ENCODE data around the gene SH2D3C. TPM values are rescaled to one million over a fixed set of nuclear protein-coding genes. Genes with fewer than 3 reads are reported as not detected.

Gene SH2D3C
- total and polyA plus RNA-seq, 2 donors: 18.2 to 25.1 TPM

DNA sequence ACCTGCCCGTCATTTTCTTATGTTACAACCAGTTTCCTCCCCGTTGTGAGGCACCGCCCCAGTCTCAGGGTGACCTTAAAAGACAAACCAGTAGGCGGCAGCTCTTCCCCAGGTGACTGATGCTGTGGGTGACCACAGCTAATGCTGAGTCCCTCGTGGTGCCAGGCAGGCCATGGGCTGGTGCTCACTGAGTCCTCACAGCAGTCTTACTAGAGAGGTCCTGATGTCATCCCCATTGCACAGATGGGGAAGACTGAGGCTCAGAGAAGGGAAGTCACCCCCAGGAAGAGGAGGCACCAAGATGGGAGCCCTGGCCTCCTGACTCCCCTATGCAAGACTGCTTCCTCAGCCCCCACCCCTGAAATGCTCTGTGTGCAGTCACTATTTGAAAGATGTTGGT is 70.7 kb downstream of the SH2D3C start:
- WGBS: 81% methylated on average over 5 of the region's 5 CpGs
- Histone ChIP-seq H3K27ac (ENCODE audit: low read depth in 1 of 2, low read length in 1 of 2) (no peak overlapping the region), H3K4me3 (ENCODE audit: low read length in 2 of 2) (no peak overlapping the region), H3K4me1 (ENCODE audit: control insufficient read depth in 2 of 2, insufficient read depth in 2 of 2, low read length in 2 of 2) (peaks cover 13 to 44% of the 10 kb centered on the region in 2 donors), H3K9me3 (ENCODE audit: control insufficient read depth in 2 of 2, insufficient read depth in 1 of 2, low read length in 1 of 2) (peaks cover 0 to 4% of the 10 kb centered on the region in 2 donors), H3K36me3 (ENCODE audit: control insufficient read depth in 2 of 2, insufficient read depth in 2 of 2, low read length in 1 of 2) (no peaks in the 10 kb centered on the region), H3K27me3 (ENCODE audit: control insufficient read depth in 2 of 2, insufficient read depth in 1 of 2, low read length in 1 of 2) (no peaks in the 10 kb centered on the region)
- DNase-seq (ENCODE audit: low read depth in 6 of 9, low spot score in 9 of 9): no peak

- no peaks in the 10 kb centered on the region for H3K27me3 ChIP-seq (ENCODE audit: control insufficient read depth in 2 of 2, insufficient read depth in 1 of 2, low read length in 1 of 2)
- H3K4me3 ChIP-seq (ENCODE audit: low read length in 2 of 2): no peak within 1 kb of the TSS
- H3K27ac ChIP-seq (ENCODE audit: low read depth in 1 of 2, low read length in 1 of 2): no peak within 1 kb of the TSS
- no peak for DNase-seq (ENCODE audit: low read depth in 6 of 9, low spot score in 9 of 9)
- 78% methylated on average over 11 of the region's 11 CpGs for WGBS
- no peaks in the 10 kb centered on the region for H3K36me3 ChIP-seq (ENCODE audit: control insufficient read depth in 2 of 2, insufficient read depth in 2 of 2, low read length in 1 of 2)
- peaks cover 13 to 38% of the 10 kb centered on the region in 2 donors for H3K4me1 ChIP-seq (ENCODE audit: control insufficient read depth in 2 of 2, insufficient read depth in 2 of 2, low read length in 2 of 2)
- H3K9me3 ChIP-seq (ENCODE audit: control insufficient read depth in 2 of 2, insufficient read depth in 1 of 2, low read length in 1 of 2): peaks cover 0 to 4% of the 10 kb centered on the region in 2 donors
These were observed 71.6 kb downstream of the SH2D3C start, which contains the start of gene CFAP157 for GRCh38 chr9:127706836-127707241. CFAP157 (plus strand) TSS chr9:127706988; CDS start chr9:127707032, 44 bp downstream.

- Histone ChIP-seq H3K36me3 (ENCODE audit: control insufficient read depth in 2 of 2, insufficient read depth in 2 of 2, low read length in 1 of 2) (no peaks in the 10 kb centered on the region), H3K27ac (ENCODE audit: low read depth in 1 of 2, low read length in 1 of 2) (no peak overlapping the region), H3K9me3 (ENCODE audit: control insufficient read depth in 2 of 2, insufficient read depth in 1 of 2, low read length in 1 of 2) (peaks cover 0 to 4% of the 10 kb centered on the region in 2 donors), H3K27me3 (ENCODE audit: control insufficient read depth in 2 of 2, insufficient read depth in 1 of 2, low read length in 1 of 2) (no peaks in the 10 kb centered on the region), H3K4me1 (ENCODE audit: control insufficient read depth in 2 of 2, insufficient read depth in 2 of 2, low read length in 2 of 2) (peaks cover 3 to 28% of the 10 kb centered on the region in 2 donors), H3K4me3 (ENCODE audit: low read length in 2 of 2) (no peak overlapping the region)
- WGBS: 98% methylated on average over 12 of the region's 12 CpGs
- DNase-seq (ENCODE audit: low read depth in 6 of 9, low spot score in 9 of 9): no peak
These were observed 72.7 kb downstream of the SH2D3C start for GRCh38 chr9:127705577-127706379.

DNA sequence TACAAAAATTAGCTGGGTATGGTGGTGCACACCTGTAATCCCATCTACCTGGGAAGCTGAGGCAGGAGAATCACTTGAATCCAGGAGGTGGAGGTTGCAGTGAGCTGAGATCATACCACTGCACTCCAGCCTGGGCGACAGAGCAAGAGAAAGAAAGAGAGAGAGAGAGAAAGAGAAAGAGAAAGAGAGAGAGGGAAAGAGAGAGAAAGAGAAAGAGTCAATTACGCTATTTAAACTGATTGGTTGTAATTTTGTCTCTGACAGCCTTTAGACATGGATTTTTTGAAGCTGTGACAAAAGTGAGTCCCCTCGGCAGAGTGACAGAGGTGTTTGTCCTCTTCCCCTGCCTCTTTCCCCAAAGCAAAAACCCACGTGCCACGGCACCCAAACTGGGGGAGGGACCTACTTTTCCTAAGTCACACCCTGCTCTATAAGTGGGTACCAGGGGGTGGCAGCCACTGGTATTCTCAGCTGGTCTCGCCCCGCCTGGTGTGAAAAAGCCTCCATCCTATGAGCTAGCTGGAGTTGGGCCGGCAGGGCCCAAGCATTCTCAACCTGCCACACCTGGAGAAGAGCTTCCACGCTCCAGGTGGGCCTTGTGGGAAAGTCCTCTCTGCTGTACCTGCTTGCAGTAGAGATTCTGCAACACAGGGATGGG is 75.0 kb downstream of the SH2D3C start:
- H3K9me3 ChIP-seq (ENCODE audit: control insufficient read depth in 2 of 2, insufficient read depth in 1 of 2, low read length in 1 of 2): no peaks in the 10 kb centered on the region
- H3K27ac ChIP-seq (ENCODE audit: low read depth in 1 of 2, low read length in 1 of 2): no peak overlapping the region
- no peak for DNase-seq (ENCODE audit: low read depth in 6 of 9, low spot score in 9 of 9)
- 90% methylated on average over 9 of the region's 9 CpGs for WGBS
- peaks cover 0 to 7% of the 10 kb centered on the region in 2 donors for H3K27me3 ChIP-seq (ENCODE audit: control insufficient read depth in 2 of 2, insufficient read depth in 1 of 2, low read length in 1 of 2)
- H3K36me3 ChIP-seq (ENCODE audit: control insufficient read depth in 2 of 2, insufficient read depth in 2 of 2, low read length in 1 of 2): no peaks in the 10 kb centered on the region
- H3K4me1 ChIP-seq (ENCODE audit: control insufficient read depth in 2 of 2, insufficient read depth in 2 of 2, low read length in 2 of 2): peaks cover 3 to 38% of the 10 kb centered on the region in 2 donors
- H3K4me3 ChIP-seq (ENCODE audit: low read length in 2 of 2): no peak overlapping the region

DNA sequence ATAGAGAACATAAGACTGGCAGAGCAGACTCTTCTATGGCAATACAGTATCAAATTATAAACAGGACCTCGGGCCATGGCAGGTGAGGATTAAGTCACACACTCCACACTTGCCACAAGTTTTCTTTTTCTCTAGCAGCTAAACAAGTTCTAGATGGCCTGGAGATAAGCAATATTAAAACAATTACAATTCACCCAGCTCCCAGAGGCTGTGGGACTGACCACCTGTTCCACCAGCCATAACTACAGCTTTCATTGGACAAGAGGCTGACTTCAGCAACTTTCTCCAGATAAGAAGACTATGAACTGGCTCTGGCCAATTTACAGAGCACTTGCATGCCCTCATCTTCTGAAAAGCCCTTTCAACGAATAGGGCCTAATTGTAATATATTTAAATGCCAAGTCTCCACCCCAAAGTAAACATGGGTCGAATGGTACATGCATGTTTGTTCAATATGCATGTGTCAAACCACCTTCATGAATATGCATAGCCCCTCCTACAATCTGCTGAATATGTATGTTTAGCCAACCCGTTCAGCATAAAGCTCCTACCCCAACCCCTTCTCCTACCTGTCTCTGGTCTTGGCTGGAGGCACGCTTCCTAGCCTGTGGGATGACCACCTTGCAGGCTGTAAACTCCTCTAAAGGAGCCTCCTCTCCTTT is 77.7 kb downstream of the SH2D3C start:
- H3K27me3 ChIP-seq (ENCODE audit: control insufficient read depth in 2 of 2, insufficient read depth in 1 of 2, low read length in 1 of 2): peaks cover 0 to 7% of the 10 kb centered on the region in 2 donors
- H3K4me3 ChIP-seq (ENCODE audit: low read length in 2 of 2): no peak overlapping the region
- no peaks in the 10 kb centered on the region for H3K36me3 ChIP-seq (ENCODE audit: control insufficient read depth in 2 of 2, insufficient read depth in 2 of 2, low read length in 1 of 2)
- DNase-seq (ENCODE audit: low read depth in 6 of 9, low spot score in 9 of 9): no peak
- 96% methylated on average over 5 of the region's 5 CpGs for WGBS
- no peaks in the 10 kb centered on the region for H3K9me3 ChIP-seq (ENCODE audit: control insufficient read depth in 2 of 2, insufficient read depth in 1 of 2, low read length in 1 of 2)
- H3K27ac ChIP-seq (ENCODE audit: low read depth in 1 of 2, low read length in 1 of 2): no peak overlapping the region
- peaks cover 3 to 26% of the 10 kb centered on the region in 2 donors for H3K4me1 ChIP-seq (ENCODE audit: control insufficient read depth in 2 of 2, insufficient read depth in 2 of 2, low read length in 2 of 2)

DNA sequence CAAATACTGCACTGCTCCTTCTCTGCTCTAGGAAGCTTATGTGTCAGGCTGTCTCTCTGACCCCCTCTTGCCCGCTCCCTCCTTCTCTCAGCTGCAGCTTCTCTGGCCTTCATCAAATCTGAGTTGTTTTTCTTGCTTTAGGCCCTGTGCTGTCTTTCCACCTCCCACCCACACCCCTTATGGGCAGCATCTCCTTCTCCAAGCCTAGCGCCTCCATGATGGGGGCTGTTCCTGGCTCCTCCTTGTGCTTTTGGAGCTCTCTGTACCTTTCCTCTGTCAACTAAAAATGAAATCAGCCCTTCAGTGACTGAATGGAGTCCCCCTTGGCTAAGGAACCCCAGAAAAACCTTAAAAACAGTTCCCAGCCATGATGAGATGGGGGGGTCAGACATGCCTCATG is 78.3 kb downstream of the SH2D3C start:
- no peak overlapping the region for H3K27ac ChIP-seq (ENCODE audit: low read depth in 1 of 2, low read length in 1 of 2)
- WGBS: 97% methylated on average over 2 of the region's 2 CpGs

GRCh38 chr9:127698985-127699670 is 79.3 kb downstream of the SH2D3C start:
- WGBS: 18% methylated on average over 41 of the region's 41 CpGs
- no peaks in the 10 kb centered on the region for H3K36me3 ChIP-seq (ENCODE audit: control insufficient read depth in 2 of 2, insufficient read depth in 2 of 2, low read length in 1 of 2)
- peak overlapping the region; percentile 6 to 71 for H3K27ac ChIP-seq (ENCODE audit: low read depth in 1 of 2, low read length in 1 of 2)
- peaks cover 0 to 7% of the 10 kb centered on the region in 2 donors for H3K27me3 ChIP-seq (ENCODE audit: control insufficient read depth in 2 of 2, insufficient read depth in 1 of 2, low read length in 1 of 2)
- peak; percentile 60 to 93 (median 82) for DNase-seq (ENCODE audit: low read depth in 6 of 9, low spot score in 9 of 9)
- peaks cover 0 to 22% of the 10 kb centered on the region in 2 donors for H3K4me1 ChIP-seq (ENCODE audit: control insufficient read depth in 2 of 2, insufficient read depth in 2 of 2, low read length in 2 of 2)
- peak overlapping the region; percentile 43 to 55 for H3K4me3 ChIP-seq (ENCODE audit: low read length in 2 of 2)
- no peaks in the 10 kb centered on the region for H3K9me3 ChIP-seq (ENCODE audit: control insufficient read depth in 2 of 2, insufficient read depth in 1 of 2, low read length in 1 of 2)

More for the DNA sequence above, 78.3 kb downstream of the SH2D3C start:
- no peaks in the 10 kb centered on the region for H3K9me3 ChIP-seq (ENCODE audit: control insufficient read depth in 2 of 2, insufficient read depth in 1 of 2, low read length in 1 of 2)
- DNase-seq (ENCODE audit: low read depth in 6 of 9, low spot score in 9 of 9): no peak
- no peak overlapping the region for H3K4me3 ChIP-seq (ENCODE audit: low read length in 2 of 2)
- no peaks in the 10 kb centered on the region for H3K36me3 ChIP-seq (ENCODE audit: control insufficient read depth in 2 of 2, insufficient read depth in 2 of 2, low read length in 1 of 2)
- peaks cover 3 to 25% of the 10 kb centered on the region in 2 donors for H3K4me1 ChIP-seq (ENCODE audit: control insufficient read depth in 2 of 2, insufficient read depth in 2 of 2, low read length in 2 of 2)
- H3K27me3 ChIP-seq (ENCODE audit: control insufficient read depth in 2 of 2, insufficient read depth in 1 of 2, low read length in 1 of 2): peaks cover 0 to 7% of the 10 kb centered on the region in 2 donors

GRCh38 chr9:127698386-127698785 is 80.1 kb downstream of the SH2D3C start:
- Histone ChIP-seq H3K36me3 (ENCODE audit: control insufficient read depth in 2 of 2, insufficient read depth in 2 of 2, low read length in 1 of 2) (no peaks in the 10 kb centered on the region), H3K9me3 (ENCODE audit: control insufficient read depth in 2 of 2, insufficient read depth in 1 of 2, low read length in 1 of 2) (no peaks in the 10 kb centered on the region), H3K4me3 (ENCODE audit: low read length in 2 of 2) (no peak overlapping the region), H3K4me1 (ENCODE audit: control insufficient read depth in 2 of 2, insufficient read depth in 2 of 2, low read length in 2 of 2) (peaks cover 0 to 16% of the 10 kb centered on the region in 2 donors), H3K27me3 (ENCODE audit: control insufficient read depth in 2 of 2, insufficient read depth in 1 of 2, low read length in 1 of 2) (peaks cover 0 to 7% of the 10 kb centered on the region in 2 donors), H3K27ac (ENCODE audit: low read depth in 1 of 2, low read length in 1 of 2) (peak overlapping the region in 1 of 2 donors; percentile 2)
- no peak for DNase-seq (ENCODE audit: low read depth in 6 of 9, low spot score in 9 of 9)
- 96% methylated on average over 5 of the region's 5 CpGs for WGBS

Measured in thymus (tissue), 11 donors.